GM12878 (cell line): ENCODE results near the gene PCK1.

Experiments used
- RBBP5 ChIP-seq: fragments of 200-600 bp; sonication (generic); conservative IDR thresholded peaks from 2 replicates; pipeline ENCODE4 v1.6.1; 2016
- TF ChIP-seq, protein P1 (sequence below), 3 experiments: IDR thresholded peaks in 2 of 3; conservative IDR thresholded peaks in 1 of 3; 2 replicates each; pipeline ENCODE4 v1.5.1; 2011; ENCODE audit warnings: low read depth in 3 of 3, low read length in 3 of 3, mild to moderate bottlenecking in 3 of 3, control low read depth in 2 of 3, moderate library complexity in 2 of 3, inconsistent platforms in 1 of 3, mixed read lengths in 1 of 3; ENCODE audit not compliant: control insufficient read depth in 2 of 3, insufficient read depth in 1 of 3; ENCODE audit errors: extremely low read depth in 1 of 3

DNA sequence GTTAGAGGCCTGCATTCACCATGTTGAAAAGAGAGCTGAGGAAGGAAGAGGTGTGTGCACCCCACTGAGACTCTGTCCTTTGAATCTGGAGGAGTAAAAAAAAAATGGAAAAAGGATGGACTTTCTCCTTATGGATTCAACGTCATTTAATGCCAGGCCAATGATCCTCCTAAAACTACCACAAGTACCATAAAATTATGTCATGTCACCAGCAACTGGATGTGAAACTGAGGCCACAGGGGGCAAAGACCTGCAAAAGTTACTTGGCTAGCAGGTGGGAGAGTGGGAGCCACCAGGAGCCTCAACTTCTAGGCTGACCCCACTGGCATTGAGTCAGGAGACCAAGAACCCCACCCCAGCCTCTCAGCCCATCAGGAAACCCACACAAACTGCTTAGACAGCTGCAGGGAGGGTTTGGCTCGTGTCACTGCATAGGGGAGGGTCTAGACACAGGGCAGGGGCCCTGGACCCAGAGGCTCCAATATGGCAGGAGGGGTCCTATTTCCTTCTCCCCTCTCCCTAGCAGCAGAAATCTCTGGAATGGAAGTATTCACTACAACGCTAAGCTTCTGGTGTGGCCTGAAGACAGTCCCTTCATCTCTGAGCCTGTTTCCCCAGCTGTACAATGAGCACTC lies 11.0 kb downstream of the PCK1 start:
- no peak for TF ChIP-seq RBBP5
- TF ChIP-seq, protein P1, sequence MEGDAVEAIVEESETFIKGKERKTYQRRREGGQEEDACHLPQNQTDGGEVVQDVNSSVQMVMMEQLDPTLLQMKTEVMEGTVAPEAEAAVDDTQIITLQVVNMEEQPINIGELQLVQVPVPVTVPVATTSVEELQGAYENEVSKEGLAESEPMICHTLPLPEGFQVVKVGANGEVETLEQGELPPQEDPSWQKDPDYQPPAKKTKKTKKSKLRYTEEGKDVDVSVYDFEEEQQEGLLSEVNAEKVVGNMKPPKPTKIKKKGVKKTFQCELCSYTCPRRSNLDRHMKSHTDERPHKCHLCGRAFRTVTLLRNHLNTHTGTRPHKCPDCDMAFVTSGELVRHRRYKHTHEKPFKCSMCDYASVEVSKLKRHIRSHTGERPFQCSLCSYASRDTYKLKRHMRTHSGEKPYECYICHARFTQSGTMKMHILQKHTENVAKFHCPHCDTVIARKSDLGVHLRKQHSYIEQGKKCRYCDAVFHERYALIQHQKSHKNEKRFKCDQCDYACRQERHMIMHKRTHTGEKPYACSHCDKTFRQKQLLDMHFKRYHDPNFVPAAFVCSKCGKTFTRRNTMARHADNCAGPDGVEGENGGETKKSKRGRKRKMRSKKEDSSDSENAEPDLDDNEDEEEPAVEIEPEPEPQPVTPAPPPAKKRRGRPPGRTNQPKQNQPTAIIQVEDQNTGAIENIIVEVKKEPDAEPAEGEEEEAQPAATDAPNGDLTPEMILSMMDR (IDR thresholded peaks at IDR 0.05 in 2 of 3, conservative IDR thresholded peaks at IDR 0.05 in 1 of 3; ENCODE audit: control insufficient read depth in 2 of 3, extremely low read depth in 1 of 3, insufficient read depth in 1 of 3, low read depth in 3 of 3, low read length in 3 of 3), result no peak
